Left ventricle myocardium inferior (tissue), 1 donor: ENCODE results near the gene COG8. TPM values are rescaled to one million over a fixed set of nuclear protein-coding genes. Genes with fewer than 3 reads are reported as not detected.
"Not testable (repeated sequence)": the region's sequence is repeated elsewhere in the genome, so short reads cannot be mapped to it uniquely, and the experiment has no call there.

Source experiments
- DNase-seq: peaks from one replicate; pipeline ENCODE4 v3.0.0-alpha.2; 2020
- H3K27ac ChIP-seq: fragments of 200-600 bp; replicated peaks from 2 replicates; pipeline ENCODE4 v1.8.0; 2021
- H3K27me3 ChIP-seq: fragments of 200-600 bp; 2 replicates; pipeline ENCODE4 v1.8.0; 2021; ENCODE audit warnings: low read depth
- H3K36me3 ChIP-seq: fragments of 200-600 bp; 2 replicates; pipeline ENCODE4 v1.8.0; 2021
- H3K4me1 ChIP-seq: fragments of 200-600 bp; 2 replicates; pipeline ENCODE4 v1.8.0; 2021
- H3K4me3 ChIP-seq: fragments of 200-600 bp; 2 replicates; pipeline ENCODE4 v1.8.0; 2021; ENCODE audit warnings: mild to moderate bottlenecking, moderate library complexity
- H3K9me3 ChIP-seq: fragments of 200-600 bp; replicated peaks from 2 replicates; pipeline ENCODE4 v1.8.0; 2021
- intact Hi-C: fragments of 100-400 bp; cut with micrococcal nuclease; formaldehyde crosslinking; loops from one replicate; pipeline ENCODE4 v1.11.0; 2022
- total RNA-seq: library from RNA; stranded (reverse); fragmentation: NEBNext Ultra II Directional; extraction: Animal tissue kit (Norgen Biotek cat#: 25700); gene quantifications from one replicate; pipeline ENCODE4 v1.2.1, GENCODE V29; 2021
- TF ChIP-seq, protein P1 (sequence below): fragments of 200-600 bp; IDR thresholded peaks from 2 replicates; pipeline ENCODE4 v1.8.0; 2021; ENCODE audit warnings: antibody characterized with exemption, mild to moderate bottlenecking, borderline replicate concordance
- donor health status: DM: no; HTN: yes; CAD: no; lungs with severe emphysema.

The COG8 gene
- total RNA-seq, 1 donor from 2014 or later, result 24.1 TPM

DNA sequence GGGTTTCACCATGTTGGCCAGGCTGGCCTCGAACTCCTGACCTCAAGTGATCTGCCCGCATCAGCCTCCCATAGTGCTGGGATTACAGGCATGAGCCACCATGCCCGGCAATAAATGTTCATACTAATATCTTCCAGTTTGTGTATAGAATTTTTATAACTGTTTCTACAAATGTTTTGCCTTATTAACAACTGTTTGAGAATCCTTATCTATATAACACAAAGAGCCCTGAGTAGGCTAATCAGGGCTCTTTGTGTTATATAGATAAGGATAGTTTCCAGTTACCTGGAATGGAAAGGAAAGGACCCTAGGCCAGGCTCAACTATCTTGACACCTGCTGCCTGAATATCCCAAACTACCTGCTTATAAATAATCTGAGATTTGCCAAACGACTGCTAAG, 29.5 kb upstream of the COG8 start:
- no peaks in the 10 kb centered on the region for H3K4me1 ChIP-seq
- H3K27ac ChIP-seq, result no peak overlapping the region
- no peak for DNase-seq
- intact Hi-C loops, result no loop called here
- H3K9me3 ChIP-seq, result no peaks in the 10 kb centered on the region
- H3K4me3 ChIP-seq, result no peak overlapping the region
- peaks cover 91% of the 10 kb centered on the region for H3K36me3 ChIP-seq
- no peaks in the 10 kb centered on the region for H3K27me3 ChIP-seq
- TF ChIP-seq, protein P1, sequence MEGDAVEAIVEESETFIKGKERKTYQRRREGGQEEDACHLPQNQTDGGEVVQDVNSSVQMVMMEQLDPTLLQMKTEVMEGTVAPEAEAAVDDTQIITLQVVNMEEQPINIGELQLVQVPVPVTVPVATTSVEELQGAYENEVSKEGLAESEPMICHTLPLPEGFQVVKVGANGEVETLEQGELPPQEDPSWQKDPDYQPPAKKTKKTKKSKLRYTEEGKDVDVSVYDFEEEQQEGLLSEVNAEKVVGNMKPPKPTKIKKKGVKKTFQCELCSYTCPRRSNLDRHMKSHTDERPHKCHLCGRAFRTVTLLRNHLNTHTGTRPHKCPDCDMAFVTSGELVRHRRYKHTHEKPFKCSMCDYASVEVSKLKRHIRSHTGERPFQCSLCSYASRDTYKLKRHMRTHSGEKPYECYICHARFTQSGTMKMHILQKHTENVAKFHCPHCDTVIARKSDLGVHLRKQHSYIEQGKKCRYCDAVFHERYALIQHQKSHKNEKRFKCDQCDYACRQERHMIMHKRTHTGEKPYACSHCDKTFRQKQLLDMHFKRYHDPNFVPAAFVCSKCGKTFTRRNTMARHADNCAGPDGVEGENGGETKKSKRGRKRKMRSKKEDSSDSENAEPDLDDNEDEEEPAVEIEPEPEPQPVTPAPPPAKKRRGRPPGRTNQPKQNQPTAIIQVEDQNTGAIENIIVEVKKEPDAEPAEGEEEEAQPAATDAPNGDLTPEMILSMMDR, result no peak

DNA sequence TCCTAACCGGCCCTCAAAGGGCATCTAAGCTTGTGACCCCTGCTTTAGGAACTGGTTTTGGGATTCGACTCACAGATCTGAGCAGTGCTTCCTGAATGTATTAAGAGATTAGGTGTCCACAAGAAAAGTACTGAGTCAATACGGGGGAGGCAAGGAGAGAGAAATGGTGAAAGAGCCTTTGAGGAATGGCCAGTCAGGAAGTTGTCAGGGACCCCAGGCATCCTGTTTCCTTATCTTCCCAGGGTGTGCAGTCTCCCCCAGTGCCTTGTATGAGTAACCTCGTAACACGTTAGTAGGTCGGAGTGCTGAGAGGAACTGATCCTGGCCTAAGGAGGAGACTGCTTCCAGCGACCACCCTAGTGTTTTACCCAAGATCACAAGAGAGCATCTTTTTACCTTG, 28.6 kb upstream of the COG8 start:
- H3K27ac ChIP-seq, result no peak overlapping the region
- no peak overlapping the region for H3K4me3 ChIP-seq
- no peaks in the 10 kb centered on the region for H3K27me3 ChIP-seq
- no peak for DNase-seq
- intact Hi-C loops, result no loop called here
- H3K36me3 ChIP-seq, result peaks cover 88% of the 10 kb centered on the region
- TF ChIP-seq, protein P1, result no peak
- no peaks in the 10 kb centered on the region for H3K4me1 ChIP-seq
- no peaks in the 10 kb centered on the region for H3K9me3 ChIP-seq

DNA sequence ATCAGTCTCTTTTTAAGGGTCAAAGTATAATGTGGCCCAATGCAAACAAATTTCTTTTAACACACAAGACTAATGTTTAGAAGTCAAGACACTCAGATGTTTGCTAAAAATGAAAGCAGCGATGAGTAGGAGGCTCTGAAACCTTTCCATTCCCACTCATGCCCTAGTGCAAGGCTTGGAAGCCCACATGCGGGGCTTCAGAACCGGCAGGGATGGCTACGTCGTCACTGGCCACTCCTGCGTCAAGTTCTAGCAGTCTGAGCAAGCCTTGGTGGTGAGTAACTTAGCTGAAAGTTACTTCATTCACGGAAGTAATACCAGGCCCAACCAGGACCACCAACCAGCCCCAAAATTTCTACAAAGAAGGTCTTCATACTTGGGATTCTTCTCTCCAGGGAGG, 27.1 kb upstream of the COG8 start:
- TF ChIP-seq, protein P1, result no peak
- no peak overlapping the region for H3K4me3 ChIP-seq
- H3K27ac ChIP-seq, result no peak overlapping the region
- H3K27me3 ChIP-seq, result no peaks in the 10 kb centered on the region
- H3K36me3 ChIP-seq, result peaks cover 76% of the 10 kb centered on the region
- intact Hi-C loops, result no loop called here
- H3K4me1 ChIP-seq, result no peaks in the 10 kb centered on the region
- no peak for DNase-seq
- H3K9me3 ChIP-seq, result no peaks in the 10 kb centered on the region

DNA sequence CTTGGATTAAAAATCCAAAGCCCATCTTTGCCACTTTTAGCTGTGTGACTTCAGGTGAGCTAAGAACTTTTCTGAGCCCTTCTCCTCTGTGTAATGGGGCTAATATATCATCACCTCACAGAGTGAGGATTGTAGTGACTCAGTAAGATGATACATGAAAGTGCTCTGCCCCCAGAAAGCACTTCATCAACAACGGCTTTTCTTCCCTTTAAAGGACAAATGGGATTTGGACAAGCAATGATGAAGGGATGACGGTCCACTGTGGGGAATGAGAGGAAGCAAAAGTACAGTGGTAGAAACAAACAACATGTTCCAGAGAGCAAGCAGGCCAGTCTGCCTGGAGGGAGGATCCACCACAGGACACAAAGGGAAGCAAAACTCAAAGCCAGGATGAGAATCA, 26.5 kb upstream of the COG8 start:
- Histone ChIP-seq H3K9me3 (no peaks in the 10 kb centered on the region), H3K36me3 (peaks cover 77% of the 10 kb centered on the region), H3K27ac (no peak overlapping the region), H3K27me3 (no peaks in the 10 kb centered on the region), H3K4me3 (no peak overlapping the region), H3K4me1 (no peaks in the 10 kb centered on the region)
- DNase-seq, result no peak
- TF ChIP-seq, protein P1, result no peak
- intact Hi-C loops, result no loop called here

DNA sequence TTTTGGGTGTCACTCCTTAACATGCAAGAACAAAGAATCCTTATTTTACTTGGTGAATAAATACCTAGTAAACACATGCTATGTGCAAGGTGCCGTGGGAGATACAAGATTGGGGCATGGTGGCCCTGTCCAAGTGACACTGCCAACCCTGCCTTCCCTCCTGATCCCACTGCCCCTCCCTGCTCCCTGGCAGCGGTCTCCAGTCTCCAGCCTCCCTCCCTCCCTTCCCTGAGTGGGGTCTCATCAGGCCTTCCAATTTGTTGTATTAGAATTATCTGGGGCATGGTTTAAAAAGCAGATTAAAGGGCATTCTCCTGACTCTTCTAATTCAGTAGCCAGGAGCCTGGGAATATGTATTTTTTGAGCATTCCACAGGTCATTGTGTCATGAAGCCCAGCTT, 24.7 kb upstream of the COG8 start:
- no peaks in the 10 kb centered on the region for H3K9me3 ChIP-seq
- intact Hi-C loops, result no loop called here
- no peaks in the 10 kb centered on the region for H3K27me3 ChIP-seq
- no peak overlapping the region for H3K27ac ChIP-seq
- H3K4me3 ChIP-seq, result no peak overlapping the region
- no peaks in the 10 kb centered on the region for H3K4me1 ChIP-seq
- peaks cover 71% of the 10 kb centered on the region for H3K36me3 ChIP-seq
- TF ChIP-seq, protein P1, result no peak
- no peak for DNase-seq

DNA sequence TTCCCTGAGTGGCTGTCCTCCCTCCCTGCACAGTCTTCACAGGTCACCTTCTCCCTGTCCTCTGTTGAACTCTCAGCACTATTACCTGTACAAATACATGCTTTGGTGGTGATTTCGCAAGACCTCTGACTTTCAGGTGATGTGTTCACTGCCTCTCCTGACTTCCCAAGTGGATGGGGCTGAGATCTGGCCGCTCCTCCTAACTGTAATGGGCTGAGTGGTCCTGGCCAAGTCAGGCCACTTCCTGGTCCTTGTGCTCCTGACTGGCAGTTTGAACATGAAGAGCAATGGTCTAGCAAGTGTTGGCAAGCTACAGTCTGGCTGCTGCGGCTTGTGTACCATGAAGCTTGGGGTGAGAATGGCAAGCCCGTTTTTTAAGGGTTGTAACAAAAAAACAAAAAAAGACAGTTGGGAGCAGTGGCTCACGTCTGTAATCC, 23.9 kb upstream of the COG8 start:
- Histone ChIP-seq H3K36me3 (peaks cover 64% of the 10 kb centered on the region), H3K27ac (no peak overlapping the region), H3K9me3 (no peaks in the 10 kb centered on the region), H3K4me1 (no peaks in the 10 kb centered on the region), H3K27me3 (no peaks in the 10 kb centered on the region), H3K4me3 (no peak overlapping the region)
- intact Hi-C loops, result no loop called here
- TF ChIP-seq, protein P1, result no peak
- no peak for DNase-seq

DNA sequence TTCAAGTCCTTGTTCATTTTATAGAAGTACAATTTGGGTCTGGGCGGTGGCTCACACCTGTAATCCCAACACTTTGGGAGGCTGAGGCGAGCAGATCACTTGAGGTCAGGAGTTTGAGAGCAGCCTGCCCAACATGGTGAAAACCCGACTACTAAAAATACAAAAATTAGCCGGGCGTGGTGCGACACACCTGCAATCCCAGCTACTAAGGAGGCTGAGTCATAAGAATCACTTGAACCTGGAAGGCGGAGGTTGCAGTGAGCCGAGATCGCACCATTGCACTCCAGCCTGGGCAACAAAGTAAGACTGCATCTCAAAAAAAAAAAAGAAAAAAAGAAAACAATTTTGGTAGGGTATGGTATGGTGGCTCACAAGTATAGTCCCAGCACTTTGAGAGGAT, 20.7 kb upstream of the COG8 start:
- H3K9me3 ChIP-seq, DNase-seq, intact Hi-C loops, H3K27me3 ChIP-seq, H3K4me1 ChIP-seq, H3K4me3 ChIP-seq, H3K27ac ChIP-seq: not testable (repeated sequence)
- peaks cover 31% of the 10 kb centered on the region for H3K36me3 ChIP-seq
